ENCODE results near the gene LMBRD2. TPM values are rescaled to one million over a fixed set of nuclear protein-coding genes. Genes with fewer than 3 reads are reported as not detected.

The LMBRD2 gene
- total and polyA plus RNA-seq, 4 donors: 15.2 to 56.5 (median 22.9) TPM

DNA sequence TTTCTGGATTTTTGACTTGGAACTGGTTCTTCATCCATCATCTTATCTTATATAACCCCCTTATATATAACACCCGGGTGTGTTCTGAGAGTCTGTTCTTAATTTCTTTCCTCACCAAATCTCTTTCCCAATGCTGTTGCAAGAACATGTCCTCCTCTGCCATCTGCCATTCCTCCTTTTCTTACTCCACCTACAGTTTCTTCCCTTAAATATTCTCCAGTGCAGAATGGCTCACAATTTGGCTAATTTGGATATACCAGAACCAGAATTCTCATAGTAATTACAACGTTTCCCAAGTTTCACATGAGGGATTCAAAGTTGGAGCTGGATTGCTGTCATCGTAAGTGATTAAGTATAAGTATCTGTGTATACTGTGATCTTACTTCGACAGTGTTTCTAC, 28.3 kb upstream of the LMBRD2 start:
- 83% methylated on average over 1 of the region's 4 CpGs for WGBS (ENCODE audit: insufficient coverage)
- Histone ChIP-seq H3K4me1 (ENCODE audit: control insufficient read depth, insufficient read depth, low read length) (no peaks in the 10 kb centered on the region), H3K27me3 (ENCODE audit: control insufficient read depth, insufficient read depth, low read length) (no peaks in the 10 kb centered on the region), H3K9me3 (ENCODE audit: control insufficient read depth, insufficient read depth, low read length) (no peaks in the 10 kb centered on the region), H3K36me3 (ENCODE audit: control insufficient read depth, insufficient read depth, low read length) (no peaks in the 10 kb centered on the region), H3K27ac (ENCODE audit: low read depth, low read length) (no peak overlapping the region), H3K4me3 (ENCODE audit: low read depth, low read length) (no peak overlapping the region)
- DNase-seq (ENCODE audit: low read depth in 4 of 6, low spot score in 6 of 6): no peak

DNA sequence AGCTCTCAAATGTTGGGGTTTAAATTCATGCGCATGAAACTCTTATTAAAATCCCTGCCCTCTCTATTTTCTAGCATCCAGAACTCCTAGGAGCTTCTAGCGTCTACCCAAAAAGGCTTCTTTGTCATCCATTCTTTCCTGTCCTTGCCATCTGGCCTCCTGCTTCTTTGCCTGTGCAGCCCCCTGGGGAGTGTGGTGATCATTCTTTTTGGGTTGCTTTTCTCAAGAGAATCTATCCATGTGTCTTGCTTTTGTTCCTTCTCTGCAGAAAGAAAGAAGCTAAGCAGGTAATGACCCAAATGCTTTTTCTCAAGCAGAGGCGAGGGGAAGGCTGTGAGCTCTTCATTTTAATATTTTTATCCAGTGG, 26.8 kb upstream of the LMBRD2 start:
- WGBS (ENCODE audit: insufficient coverage): 63% methylated on average over 1 of the region's 3 CpGs
- Histone ChIP-seq H3K27me3 (ENCODE audit: control insufficient read depth, insufficient read depth, low read length) (no peaks in the 10 kb centered on the region), H3K36me3 (ENCODE audit: control insufficient read depth, insufficient read depth, low read length) (no peaks in the 10 kb centered on the region), H3K27ac (ENCODE audit: low read depth, low read length) (peak overlapping the region; percentile 43), H3K4me1 (ENCODE audit: control insufficient read depth, insufficient read depth, low read length) (no peaks in the 10 kb centered on the region), H3K9me3 (ENCODE audit: control insufficient read depth, insufficient read depth, low read length) (no peaks in the 10 kb centered on the region), H3K4me3 (ENCODE audit: low read depth, low read length) (no peak overlapping the region)
- peak in 2 of 6 donors; percentile 43 to 55 for DNase-seq (ENCODE audit: low read depth in 4 of 6, low spot score in 6 of 6)

DNA sequence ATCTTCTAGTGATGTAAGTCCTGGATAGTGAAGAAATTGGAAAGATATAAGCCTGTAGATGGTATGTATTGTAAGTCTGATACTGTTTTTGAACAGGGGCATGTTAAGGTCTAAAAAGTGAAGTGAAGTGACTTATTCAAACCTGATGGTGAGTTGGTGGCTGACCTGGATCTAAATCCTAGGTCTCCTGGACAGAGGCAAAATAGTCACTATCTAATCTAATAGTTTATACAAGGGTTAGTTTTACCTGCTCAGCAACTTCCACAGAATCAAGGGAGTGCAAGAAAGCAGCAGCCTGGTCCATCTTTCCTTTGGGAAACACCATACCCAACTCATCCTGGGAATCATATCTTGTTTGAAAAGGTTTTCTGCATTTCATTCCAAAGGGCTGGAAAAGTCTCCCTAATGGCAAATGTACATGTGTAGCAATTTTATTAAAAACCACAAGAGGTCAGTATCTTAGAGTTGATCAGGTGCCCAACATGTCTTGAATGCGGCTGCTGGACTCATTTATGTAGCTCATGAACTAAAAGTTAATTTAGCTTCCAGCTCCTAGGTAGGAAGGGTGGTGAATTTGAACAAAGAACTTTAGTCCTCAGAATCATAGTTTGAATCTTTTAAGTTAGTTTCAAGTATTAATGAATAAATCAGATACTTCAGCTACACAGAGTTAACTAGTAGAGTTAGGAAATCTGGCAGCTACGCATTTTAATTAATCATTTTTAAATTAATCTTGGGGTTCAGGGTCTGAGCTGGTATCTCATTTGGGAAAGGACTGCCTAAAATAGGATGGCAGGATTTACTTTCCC, 26.2 kb upstream of the LMBRD2 start:
- no peaks in the 10 kb centered on the region for H3K27me3 ChIP-seq (ENCODE audit: control insufficient read depth, insufficient read depth, low read length)
- no peak overlapping the region for H3K4me3 ChIP-seq (ENCODE audit: low read depth, low read length)
- H3K27ac ChIP-seq (ENCODE audit: low read depth, low read length): peak overlapping the region; percentile 43
- no peaks in the 10 kb centered on the region for H3K4me1 ChIP-seq (ENCODE audit: control insufficient read depth, insufficient read depth, low read length)
- no CpG with 5 or more reads among the region's 2 CpGs for WGBS (ENCODE audit: insufficient coverage)
- peak in 3 of 6 donors; percentile 46 to 80 (median 60) for DNase-seq (ENCODE audit: low read depth in 4 of 6, low spot score in 6 of 6)
- no peaks in the 10 kb centered on the region for H3K36me3 ChIP-seq (ENCODE audit: control insufficient read depth, insufficient read depth, low read length)
- no peaks in the 10 kb centered on the region for H3K9me3 ChIP-seq (ENCODE audit: control insufficient read depth, insufficient read depth, low read length)

DNA sequence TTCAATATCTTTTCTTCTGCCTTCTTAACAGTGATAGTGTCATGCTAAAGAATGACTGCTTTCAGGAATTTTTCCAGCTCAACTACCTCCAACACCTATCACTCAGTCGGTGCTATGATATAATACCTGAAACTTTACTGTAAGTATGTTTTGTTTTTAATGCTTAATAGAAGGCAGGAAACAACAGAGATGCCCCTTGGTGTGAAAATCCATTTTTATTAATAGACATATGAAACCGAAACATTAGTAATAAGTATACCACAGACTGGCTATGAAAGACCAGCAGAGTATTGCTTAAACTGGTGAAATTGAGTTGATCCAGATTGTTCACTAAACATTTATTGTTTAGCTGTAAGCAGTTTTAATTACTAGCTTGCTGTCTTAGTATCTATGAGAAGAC, 25.5 kb upstream of the LMBRD2 start:
- H3K27ac ChIP-seq (ENCODE audit: low read depth, low read length): no peak overlapping the region
- no peaks in the 10 kb centered on the region for H3K9me3 ChIP-seq (ENCODE audit: control insufficient read depth, insufficient read depth, low read length)
- H3K4me3 ChIP-seq (ENCODE audit: low read depth, low read length): no peak overlapping the region
- H3K27me3 ChIP-seq (ENCODE audit: control insufficient read depth, insufficient read depth, low read length): no peaks in the 10 kb centered on the region
- no peaks in the 10 kb centered on the region for H3K4me1 ChIP-seq (ENCODE audit: control insufficient read depth, insufficient read depth, low read length)
- no CpG with 5 or more reads among the region's 2 CpGs for WGBS (ENCODE audit: insufficient coverage)
- no peaks in the 10 kb centered on the region for H3K36me3 ChIP-seq (ENCODE audit: control insufficient read depth, insufficient read depth, low read length)
- no peak for DNase-seq (ENCODE audit: low read depth in 4 of 6, low spot score in 6 of 6)

DNA sequence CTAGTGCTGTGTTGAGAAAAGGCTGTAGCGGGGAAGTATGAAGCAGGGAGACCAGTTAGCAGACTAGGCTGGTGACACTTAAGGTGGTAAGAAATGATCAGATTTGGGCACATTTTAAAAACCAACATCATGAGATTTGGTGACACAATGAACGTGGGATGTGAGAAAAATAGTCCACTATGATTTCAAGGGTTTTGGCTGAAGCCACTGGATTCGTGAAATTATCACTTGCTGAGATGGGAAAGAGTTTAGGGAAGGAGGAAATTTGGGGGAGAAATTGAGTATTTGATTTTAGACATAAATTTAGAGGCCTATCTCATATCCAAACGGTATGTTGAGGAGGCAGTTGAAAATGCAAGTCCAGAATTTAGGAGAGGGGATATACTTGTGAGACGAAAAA, 23.4 kb upstream of the LMBRD2 start:
- no peaks in the 10 kb centered on the region for H3K9me3 ChIP-seq (ENCODE audit: control insufficient read depth, insufficient read depth, low read length)
- no peaks in the 10 kb centered on the region for H3K36me3 ChIP-seq (ENCODE audit: control insufficient read depth, insufficient read depth, low read length)
- no peak for DNase-seq (ENCODE audit: low read depth in 4 of 6, low spot score in 6 of 6)
- H3K4me3 ChIP-seq (ENCODE audit: low read depth, low read length): no peak overlapping the region
- no peak overlapping the region for H3K27ac ChIP-seq (ENCODE audit: low read depth, low read length)
- 89% methylated on average over 3 of the region's 5 CpGs for WGBS (ENCODE audit: insufficient coverage)
- H3K27me3 ChIP-seq (ENCODE audit: control insufficient read depth, insufficient read depth, low read length): no peaks in the 10 kb centered on the region
- no peaks in the 10 kb centered on the region for H3K4me1 ChIP-seq (ENCODE audit: control insufficient read depth, insufficient read depth, low read length)

DNA sequence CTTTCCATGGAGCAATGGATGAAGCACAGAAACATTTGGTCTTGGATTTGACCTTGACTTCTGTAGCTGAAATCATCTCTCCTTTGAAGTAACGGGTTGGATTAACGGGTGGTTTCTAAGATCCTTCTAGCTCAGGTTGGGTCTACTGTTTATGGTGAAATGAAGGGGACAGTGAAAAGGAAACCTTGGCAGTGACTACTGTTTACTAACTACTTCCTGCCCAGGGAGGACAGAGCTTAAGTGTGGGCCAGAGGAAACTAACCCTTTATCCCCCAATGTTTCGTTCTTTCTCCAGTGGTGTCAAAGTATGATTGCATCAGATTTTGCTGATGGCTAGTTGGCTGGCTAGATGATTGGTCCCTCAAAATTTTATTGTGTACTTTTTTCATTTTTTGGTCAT, 22.4 kb upstream of the LMBRD2 start:
- Histone ChIP-seq H3K36me3 (ENCODE audit: control insufficient read depth, insufficient read depth, low read length) (no peaks in the 10 kb centered on the region), H3K27ac (ENCODE audit: low read depth, low read length) (peak overlapping the region; percentile 42), H3K9me3 (ENCODE audit: control insufficient read depth, insufficient read depth, low read length) (no peaks in the 10 kb centered on the region), H3K4me1 (ENCODE audit: control insufficient read depth, insufficient read depth, low read length) (no peaks in the 10 kb centered on the region), H3K4me3 (ENCODE audit: low read depth, low read length) (no peak overlapping the region), H3K27me3 (ENCODE audit: control insufficient read depth, insufficient read depth, low read length) (no peaks in the 10 kb centered on the region)
- DNase-seq (ENCODE audit: low read depth in 4 of 6, low spot score in 6 of 6): peak in 1 of 6 donors; percentile 13
- WGBS (ENCODE audit: insufficient coverage): 67% methylated on average over 1 of the region's 3 CpGs

DNA sequence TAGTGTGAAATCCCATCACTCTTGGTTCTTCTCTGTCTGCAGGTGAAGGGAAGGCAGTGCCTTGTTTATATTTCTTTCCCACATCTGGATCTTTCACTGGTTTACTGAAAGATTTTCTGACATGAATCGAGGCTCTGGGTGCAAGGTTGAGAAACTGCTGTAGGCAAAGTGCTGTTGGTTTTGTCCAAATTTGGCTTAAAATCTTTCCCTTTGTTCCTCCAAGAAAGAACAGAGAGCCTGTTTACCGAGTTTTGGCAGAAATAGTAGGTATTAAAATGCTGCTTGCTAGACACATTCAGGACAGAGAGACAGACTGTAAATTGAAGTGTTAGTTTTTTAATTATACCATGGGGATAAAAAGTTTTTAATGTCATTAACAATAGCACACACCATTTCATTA, 21.7 kb upstream of the LMBRD2 start:
- no CpG with 5 or more reads among the region's 2 CpGs for WGBS (ENCODE audit: insufficient coverage)
- no peaks in the 10 kb centered on the region for H3K36me3 ChIP-seq (ENCODE audit: control insufficient read depth, insufficient read depth, low read length)
- DNase-seq (ENCODE audit: low read depth in 4 of 6, low spot score in 6 of 6): peak in 1 of 6 donors; percentile 41
- H3K4me3 ChIP-seq (ENCODE audit: low read depth, low read length): no peak overlapping the region
- no peaks in the 10 kb centered on the region for H3K4me1 ChIP-seq (ENCODE audit: control insufficient read depth, insufficient read depth, low read length)
- H3K9me3 ChIP-seq (ENCODE audit: control insufficient read depth, insufficient read depth, low read length): no peaks in the 10 kb centered on the region
- peak overlapping the region; percentile 42 for H3K27ac ChIP-seq (ENCODE audit: low read depth, low read length)
- no peaks in the 10 kb centered on the region for H3K27me3 ChIP-seq (ENCODE audit: control insufficient read depth, insufficient read depth, low read length)

DNA sequence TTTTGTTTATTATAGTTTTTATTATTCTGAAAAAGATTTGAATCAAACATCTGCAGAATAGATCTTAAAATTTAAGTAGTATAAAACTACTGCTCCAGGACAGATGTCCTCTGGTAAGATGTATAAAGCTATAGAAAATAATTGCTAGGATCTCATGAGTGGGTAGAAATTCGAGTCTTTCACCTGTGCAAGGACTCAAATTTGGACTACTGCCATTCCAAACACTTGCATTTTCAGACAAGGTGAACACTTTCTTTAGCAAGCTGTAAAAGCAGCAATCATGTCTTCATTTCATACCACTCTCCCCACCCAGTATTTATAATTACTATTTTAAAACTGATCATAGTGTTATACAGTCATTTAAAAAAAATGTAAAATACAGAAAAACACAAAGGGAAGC, 20.9 kb upstream of the LMBRD2 start:
- H3K27ac ChIP-seq (ENCODE audit: low read depth, low read length): no peak overlapping the region

DNA sequence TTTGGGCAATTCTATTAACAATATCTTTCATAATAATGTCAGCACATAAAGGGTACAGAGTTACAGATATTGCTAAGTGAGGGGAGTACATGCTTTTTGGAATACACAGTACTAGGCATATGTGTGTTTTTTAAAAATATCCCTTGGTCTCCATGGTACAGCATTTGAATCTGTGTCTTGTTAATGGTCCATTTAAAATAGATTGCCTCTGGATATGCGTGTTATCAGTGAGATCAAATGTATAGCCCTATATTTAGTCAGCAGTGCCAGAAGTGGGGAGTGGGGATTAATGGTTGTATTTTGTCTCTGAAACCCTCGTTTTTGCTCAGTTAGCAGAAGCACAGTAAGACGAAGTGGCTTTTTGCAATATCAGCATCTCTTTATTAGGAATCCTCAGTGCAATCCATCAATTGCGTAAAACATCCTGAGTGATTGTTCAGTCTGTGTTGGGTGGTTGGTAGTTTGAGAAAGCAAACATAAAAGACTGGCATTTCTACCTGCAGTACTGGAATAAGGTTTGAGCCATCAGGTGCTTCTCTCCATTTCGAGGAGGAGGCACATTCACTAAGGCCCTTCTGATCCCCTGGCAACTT, 19.2 kb upstream of the LMBRD2 start:
- peaks cover 16% of the 10 kb centered on the region for H3K36me3 ChIP-seq (ENCODE audit: control insufficient read depth, insufficient read depth, low read length)
- DNase-seq (ENCODE audit: low read depth in 4 of 6, low spot score in 6 of 6): no peak
- H3K27ac ChIP-seq (ENCODE audit: low read depth, low read length): no peak overlapping the region
- H3K4me1 ChIP-seq (ENCODE audit: control insufficient read depth, insufficient read depth, low read length): no peaks in the 10 kb centered on the region
- 100% methylated on average over 1 of the region's 5 CpGs for WGBS (ENCODE audit: insufficient coverage)
- H3K4me3 ChIP-seq (ENCODE audit: low read depth, low read length): no peak overlapping the region
- H3K27me3 ChIP-seq (ENCODE audit: control insufficient read depth, insufficient read depth, low read length): no peaks in the 10 kb centered on the region
- H3K9me3 ChIP-seq (ENCODE audit: control insufficient read depth, insufficient read depth, low read length): no peaks in the 10 kb centered on the region

More for the DNA sequence above, 20.9 kb upstream of the LMBRD2 start:
- WGBS (ENCODE audit: insufficient coverage): no CpG with 5 or more reads among the region's 1 CpG
- Histone ChIP-seq H3K9me3 (ENCODE audit: control insufficient read depth, insufficient read depth, low read length) (no peaks in the 10 kb centered on the region), H3K4me1 (ENCODE audit: control insufficient read depth, insufficient read depth, low read length) (no peaks in the 10 kb centered on the region), H3K4me3 (ENCODE audit: low read depth, low read length) (no peak overlapping the region), H3K27me3 (ENCODE audit: control insufficient read depth, insufficient read depth, low read length) (no peaks in the 10 kb centered on the region), H3K36me3 (ENCODE audit: control insufficient read depth, insufficient read depth, low read length) (peaks cover 6% of the 10 kb centered on the region)
- DNase-seq (ENCODE audit: low read depth in 4 of 6, low spot score in 6 of 6): no peak

DNA sequence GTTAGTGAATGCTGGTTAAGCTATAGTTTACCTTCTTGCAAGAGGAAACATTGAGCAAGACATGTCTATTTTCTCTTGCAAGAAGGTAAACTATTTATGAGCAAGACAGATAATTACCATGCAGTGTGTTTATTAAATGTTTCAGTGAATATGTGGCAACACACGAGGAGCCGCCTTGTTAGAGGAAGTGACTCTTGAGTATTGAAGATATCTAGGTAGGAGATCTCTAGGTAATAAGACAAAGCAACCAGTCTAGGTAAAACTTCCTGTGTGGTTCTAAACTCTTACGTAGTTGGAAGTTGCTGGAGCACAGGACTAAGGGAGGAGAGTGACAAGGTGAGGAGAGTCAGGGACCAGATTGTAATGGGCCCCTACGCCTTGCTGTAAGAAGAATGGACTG, 17.1 kb upstream of the LMBRD2 start:
- H3K27me3 ChIP-seq (ENCODE audit: control insufficient read depth, insufficient read depth, low read length): no peaks in the 10 kb centered on the region
- no peak overlapping the region for H3K27ac ChIP-seq (ENCODE audit: low read depth, low read length)
- no peak for DNase-seq (ENCODE audit: low read depth in 4 of 6, low spot score in 6 of 6)
- WGBS (ENCODE audit: insufficient coverage): 98% methylated on average over 4 of the region's 4 CpGs
- H3K9me3 ChIP-seq (ENCODE audit: control insufficient read depth, insufficient read depth, low read length): no peaks in the 10 kb centered on the region
- peaks cover 24% of the 10 kb centered on the region for H3K36me3 ChIP-seq (ENCODE audit: control insufficient read depth, insufficient read depth, low read length)
- H3K4me1 ChIP-seq (ENCODE audit: control insufficient read depth, insufficient read depth, low read length): no peaks in the 10 kb centered on the region
- no peak overlapping the region for H3K4me3 ChIP-seq (ENCODE audit: low read depth, low read length)
